Measurements from ENCODE around the gene OR5AU1.

Gene OR5AU1

DNA sequence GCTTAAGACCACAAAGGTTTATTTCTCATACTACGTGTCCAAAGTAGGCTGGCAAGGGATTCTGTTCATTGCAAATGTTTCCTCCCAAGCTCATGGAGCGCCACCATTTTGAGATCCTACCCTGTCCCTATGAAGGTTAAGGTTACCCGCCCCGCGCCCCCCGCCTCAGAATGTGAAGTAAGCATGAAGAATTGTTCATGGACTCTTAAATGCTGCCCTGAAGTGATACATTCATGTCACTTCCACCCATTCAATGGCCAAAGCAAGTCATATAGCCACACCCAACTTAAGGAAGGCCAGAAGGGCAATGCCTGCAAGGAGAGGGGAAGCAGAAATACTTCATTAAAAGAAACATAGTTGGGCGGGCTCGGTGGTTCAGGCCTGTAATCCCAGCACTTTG is 50.8 kb downstream of the OR5AU1 start:
- DNase-seq (ENCODE audit: low spot score) = no peak
- TF ChIP-seq, protein P1, sequence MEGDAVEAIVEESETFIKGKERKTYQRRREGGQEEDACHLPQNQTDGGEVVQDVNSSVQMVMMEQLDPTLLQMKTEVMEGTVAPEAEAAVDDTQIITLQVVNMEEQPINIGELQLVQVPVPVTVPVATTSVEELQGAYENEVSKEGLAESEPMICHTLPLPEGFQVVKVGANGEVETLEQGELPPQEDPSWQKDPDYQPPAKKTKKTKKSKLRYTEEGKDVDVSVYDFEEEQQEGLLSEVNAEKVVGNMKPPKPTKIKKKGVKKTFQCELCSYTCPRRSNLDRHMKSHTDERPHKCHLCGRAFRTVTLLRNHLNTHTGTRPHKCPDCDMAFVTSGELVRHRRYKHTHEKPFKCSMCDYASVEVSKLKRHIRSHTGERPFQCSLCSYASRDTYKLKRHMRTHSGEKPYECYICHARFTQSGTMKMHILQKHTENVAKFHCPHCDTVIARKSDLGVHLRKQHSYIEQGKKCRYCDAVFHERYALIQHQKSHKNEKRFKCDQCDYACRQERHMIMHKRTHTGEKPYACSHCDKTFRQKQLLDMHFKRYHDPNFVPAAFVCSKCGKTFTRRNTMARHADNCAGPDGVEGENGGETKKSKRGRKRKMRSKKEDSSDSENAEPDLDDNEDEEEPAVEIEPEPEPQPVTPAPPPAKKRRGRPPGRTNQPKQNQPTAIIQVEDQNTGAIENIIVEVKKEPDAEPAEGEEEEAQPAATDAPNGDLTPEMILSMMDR (IDR thresholded peaks at IDR 0.05; ENCODE audit: extremely low read depth, missing control alignments) = no peak

Measured in GM20000 (cell line).